ENCODE results near the gene DHH. TPM values are rescaled to one million over a fixed set of nuclear protein-coding genes. Genes with fewer than 3 reads are reported as not detected.

DHH gene
- total RNA-seq, 1 experiment from 2014 or later, result 0.04 TPM

DNA sequence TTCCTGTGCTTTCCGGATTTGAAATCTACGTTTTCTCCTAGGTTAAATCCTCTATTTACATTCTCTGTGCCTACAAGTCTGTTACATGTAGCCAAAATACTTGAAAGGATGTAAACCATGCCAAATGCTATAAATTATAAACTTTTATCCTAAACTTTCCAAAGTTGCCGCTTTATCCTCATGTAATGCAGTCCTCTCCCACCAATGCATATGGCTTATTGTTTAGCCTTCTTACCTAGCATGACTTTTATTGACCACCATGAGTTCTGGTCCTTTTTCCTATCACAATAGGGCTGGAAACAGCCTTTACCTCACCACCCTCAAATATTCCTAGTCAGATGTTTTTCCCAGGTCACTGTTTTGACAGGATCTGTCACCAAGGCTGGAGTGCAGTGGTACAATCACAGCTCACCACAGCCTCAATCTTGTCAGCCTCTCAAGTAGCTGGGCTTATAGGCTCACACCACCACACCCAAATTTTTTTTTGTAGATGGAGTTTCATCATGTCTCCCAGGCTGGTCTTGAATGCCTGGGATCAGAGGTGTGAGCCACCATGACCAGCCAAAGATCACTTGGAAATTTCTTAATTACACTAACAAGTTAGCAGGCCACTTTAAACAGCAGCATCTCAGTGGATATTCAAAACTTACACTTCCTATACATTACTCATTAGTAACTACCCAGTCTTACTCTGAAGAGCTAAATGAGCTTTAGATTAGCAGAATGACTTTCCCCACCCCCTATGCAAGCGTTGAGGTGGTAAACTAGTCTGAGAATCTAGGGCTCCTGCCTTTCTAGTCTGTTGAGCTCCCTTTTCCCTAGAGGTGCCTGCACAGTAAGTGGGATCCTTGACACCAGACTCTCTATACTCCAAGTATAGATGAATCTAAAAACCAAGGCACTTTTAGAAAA is 32.5 kb upstream of the DHH start:
- peak in 1 of 2 experiments; percentile 41 for DNase-seq
- H3K4me3 ChIP-seq, result no peak overlapping the region
- no peaks in the 10 kb centered on the region for H3K9me3 ChIP-seq (replicated peaks)
- peaks cover 38% of the 10 kb centered on the region for H3K36me3 ChIP-seq
- H3K27ac ChIP-seq, result no peak overlapping the region
- H3K4me1 ChIP-seq, result peaks cover 6% of the 10 kb centered on the region; the same call in 1 of the 2 replicates
- no peaks in the 10 kb centered on the region for H3K27me3 ChIP-seq

DNA sequence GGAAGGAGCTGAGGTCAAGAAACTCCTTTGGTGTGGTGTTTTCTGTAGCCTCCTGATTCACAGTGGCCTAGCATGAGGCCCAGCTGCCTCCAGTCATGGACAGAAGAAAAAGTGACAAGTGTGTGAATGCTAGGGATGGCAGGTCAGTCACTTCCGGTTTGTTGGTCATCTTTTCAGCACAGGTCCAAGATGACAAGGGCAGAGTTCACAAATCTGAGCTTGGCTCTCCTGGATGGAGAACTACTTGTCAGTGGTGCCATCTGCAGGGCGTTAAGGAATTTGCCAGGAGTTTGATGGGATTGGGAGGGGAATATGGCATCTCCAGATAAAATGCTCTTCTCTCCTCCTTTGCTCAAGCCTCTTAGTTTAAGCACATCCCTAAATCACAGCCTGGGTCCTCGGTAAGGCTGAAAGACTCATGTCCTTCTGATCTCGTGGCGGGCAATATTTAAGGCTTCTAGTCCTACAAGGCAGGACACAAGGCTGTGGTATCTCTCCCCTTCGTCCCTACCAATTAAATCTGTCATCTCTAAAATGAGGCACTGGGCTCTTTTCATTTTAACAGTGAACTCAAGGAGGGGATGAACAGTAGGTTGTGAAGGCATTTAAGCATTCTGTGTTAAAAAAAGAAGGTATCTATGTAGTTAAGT is 26.6 kb upstream of the DHH start:
- Histone ChIP-seq H3K4me3 (no peak overlapping the region), H3K36me3 (no peaks in the 10 kb centered on the region), H3K4me1 (no peaks in the 10 kb centered on the region), H3K9me3 (replicated peaks) (no peaks in the 10 kb centered on the region), H3K27me3 (peaks cover 3% of the 10 kb centered on the region), H3K27ac (no peak overlapping the region)
- peak; percentile 59 to 79 for DNase-seq

DNA sequence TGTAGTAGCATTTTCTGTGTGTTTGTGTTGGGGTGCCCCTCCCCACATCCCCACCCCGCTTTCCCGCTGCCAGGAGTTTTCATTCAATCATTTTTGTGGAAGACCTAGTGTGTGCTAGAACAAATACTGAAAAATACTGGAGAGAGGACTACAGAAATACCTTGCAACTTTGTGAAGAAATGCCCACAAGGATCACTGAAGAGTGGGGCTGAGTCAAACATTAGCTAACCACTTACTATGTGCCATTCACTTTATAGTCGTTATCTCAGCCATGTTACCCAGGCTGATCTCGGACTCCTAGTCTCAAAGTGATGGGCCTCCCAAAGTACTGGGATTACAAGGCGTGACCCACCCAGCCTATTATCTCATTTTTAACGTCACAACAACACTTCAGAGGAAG is 16.6 kb upstream of the DHH start:
- H3K4me1 ChIP-seq, result peaks cover 4% of the 10 kb centered on the region
- H3K27ac ChIP-seq, result no peak overlapping the region
- 0 out of 2 replicates have a peak, but pooled peaks cover 3% of the 10 kb centered on the region for H3K9me3 ChIP-seq (replicated peaks)
- no peaks in the 10 kb centered on the region for H3K27me3 ChIP-seq
- DNase-seq, result no peak
- peak overlapping the region; percentile 70 for H3K4me3 ChIP-seq
- H3K36me3 ChIP-seq, result no peaks in the 10 kb centered on the region

DNA sequence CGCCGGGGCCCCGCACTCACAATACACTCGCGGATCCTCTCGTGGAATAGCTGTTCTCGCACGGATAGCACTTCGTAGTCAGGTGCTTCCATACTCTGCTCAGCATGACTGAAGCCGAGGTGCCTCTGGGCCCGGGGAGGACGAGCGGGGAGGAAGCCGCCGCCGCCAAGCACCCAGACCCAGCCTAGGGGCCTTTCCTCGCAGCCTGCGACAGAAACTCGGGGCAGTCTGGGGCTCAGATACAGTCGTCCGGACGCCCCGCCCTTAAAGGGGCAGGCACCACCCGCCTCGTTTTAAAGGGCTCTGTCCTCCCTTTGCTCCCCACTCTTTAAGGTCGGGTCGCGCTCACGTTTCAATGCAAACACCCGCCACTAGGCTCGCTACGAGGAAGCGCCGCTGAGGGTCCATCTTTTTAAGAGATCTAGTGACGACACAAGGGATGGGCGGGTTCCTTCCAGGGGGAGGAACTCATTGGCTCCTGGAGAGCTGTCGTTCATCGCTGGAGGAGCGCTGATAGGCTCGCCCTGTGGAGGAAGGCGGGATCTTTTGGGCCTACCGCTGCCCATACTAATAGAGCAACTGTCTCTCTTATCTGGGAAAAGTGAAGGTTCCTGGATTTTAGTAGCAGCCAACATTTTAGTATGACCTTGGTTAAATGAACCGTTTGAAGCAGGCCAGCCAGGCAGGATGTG is 16.0 kb upstream of the DHH start, which contains the start of gene LMBR1L:
Gene LMBR1L (minus strand): TSS at position 384 of the 692 bp plus-strand sequence. CDS start 292 bp downstream, at position 92.
- no peak within 1 kb of the TSS for H3K27ac ChIP-seq
- peak within 1 kb of the TSS; percentile 70 for H3K4me3 ChIP-seq
- H3K9me3 ChIP-seq (replicated peaks), result 0 out of 2 replicates have a peak, but pooled peaks cover 3% of the 10 kb centered on the region
- peak; percentile 99 to 100 for DNase-seq
- H3K36me3 ChIP-seq, result no peaks in the 10 kb centered on the region
- H3K4me1 ChIP-seq, result peaks cover 4% of the 10 kb centered on the region
- no peaks in the 10 kb centered on the region for H3K27me3 ChIP-seq

DNA sequence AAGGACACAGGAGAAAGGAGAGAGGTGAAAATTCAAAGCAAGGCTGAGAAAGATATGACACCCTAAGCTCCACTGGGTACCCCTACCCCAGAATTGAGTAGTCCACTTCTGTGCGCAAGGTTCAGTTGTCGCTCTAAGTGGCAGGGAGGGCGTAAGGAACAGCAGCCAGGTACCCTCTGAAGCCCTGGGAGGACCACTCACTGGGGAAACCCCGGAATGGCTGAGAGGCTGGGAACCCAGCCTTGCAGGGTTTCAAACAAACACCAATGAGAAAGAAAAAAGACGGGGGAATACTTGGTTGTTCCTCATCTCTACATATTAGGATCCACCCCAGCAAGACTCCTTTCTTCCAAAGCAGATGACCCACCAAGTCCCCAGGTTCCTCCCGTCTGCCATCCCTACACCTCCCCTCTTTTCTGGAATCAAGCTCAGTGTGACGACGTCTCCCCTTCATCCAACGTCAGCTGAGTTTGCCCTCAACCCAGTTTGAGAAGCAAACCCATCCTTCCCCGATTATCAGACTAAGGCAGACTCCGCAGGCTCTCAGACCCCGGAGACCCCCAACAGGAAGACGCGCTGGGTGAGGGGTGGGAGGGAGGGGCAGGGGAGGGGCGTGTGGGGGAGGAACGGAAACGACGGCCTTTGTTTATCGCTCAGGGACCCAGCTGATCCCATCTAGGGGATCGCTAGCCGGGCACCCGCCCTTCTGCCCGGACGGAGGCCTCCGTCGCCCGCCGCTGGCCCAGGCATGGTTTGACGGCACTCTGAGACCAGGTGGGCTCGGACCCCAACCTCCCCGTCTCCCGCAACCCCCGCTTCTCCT is 15.3 kb upstream of the DHH start:
- H3K9me3 ChIP-seq (replicated peaks), result 0 out of 2 replicates have a peak, but pooled peaks cover 3% of the 10 kb centered on the region
- H3K36me3 ChIP-seq, result no peaks in the 10 kb centered on the region
- H3K4me1 ChIP-seq, result peaks cover 4% of the 10 kb centered on the region
- H3K27ac ChIP-seq, result no peak overlapping the region
- DNase-seq, result no peak
- no peaks in the 10 kb centered on the region for H3K27me3 ChIP-seq
- peak overlapping the region; percentile 70 for H3K4me3 ChIP-seq

DNA sequence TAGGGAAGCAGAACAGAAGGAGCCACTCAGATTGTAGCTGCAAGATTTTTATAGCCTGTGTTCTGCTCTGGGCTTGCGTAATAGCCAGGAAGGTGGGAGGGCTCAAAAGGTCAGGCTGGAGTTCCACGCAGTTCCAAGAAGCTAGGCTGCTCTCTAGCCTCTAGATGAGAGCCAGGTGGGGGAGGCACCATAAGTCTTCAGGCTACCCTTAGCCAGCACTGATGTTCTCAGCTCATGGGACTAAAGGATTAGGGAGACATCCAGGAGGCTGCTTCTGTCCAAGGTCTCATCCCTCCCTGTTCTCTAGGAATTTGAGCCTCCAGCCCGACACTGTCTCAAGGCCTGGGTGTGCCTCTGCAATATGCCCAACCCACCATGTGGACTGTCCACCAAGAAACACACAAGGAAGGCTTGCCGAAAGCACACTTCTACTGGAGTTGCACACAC is 14.4 kb upstream of the DHH start:
- Histone ChIP-seq H3K36me3 (no peaks in the 10 kb centered on the region), H3K9me3 (replicated peaks) (0 out of 2 replicates have a peak, but pooled peaks cover 3% of the 10 kb centered on the region), H3K27ac (no peak overlapping the region), H3K4me1 (peaks cover 4% of the 10 kb centered on the region), H3K27me3 (no peaks in the 10 kb centered on the region), H3K4me3 (no peak overlapping the region)
- no peak for DNase-seq

DNA sequence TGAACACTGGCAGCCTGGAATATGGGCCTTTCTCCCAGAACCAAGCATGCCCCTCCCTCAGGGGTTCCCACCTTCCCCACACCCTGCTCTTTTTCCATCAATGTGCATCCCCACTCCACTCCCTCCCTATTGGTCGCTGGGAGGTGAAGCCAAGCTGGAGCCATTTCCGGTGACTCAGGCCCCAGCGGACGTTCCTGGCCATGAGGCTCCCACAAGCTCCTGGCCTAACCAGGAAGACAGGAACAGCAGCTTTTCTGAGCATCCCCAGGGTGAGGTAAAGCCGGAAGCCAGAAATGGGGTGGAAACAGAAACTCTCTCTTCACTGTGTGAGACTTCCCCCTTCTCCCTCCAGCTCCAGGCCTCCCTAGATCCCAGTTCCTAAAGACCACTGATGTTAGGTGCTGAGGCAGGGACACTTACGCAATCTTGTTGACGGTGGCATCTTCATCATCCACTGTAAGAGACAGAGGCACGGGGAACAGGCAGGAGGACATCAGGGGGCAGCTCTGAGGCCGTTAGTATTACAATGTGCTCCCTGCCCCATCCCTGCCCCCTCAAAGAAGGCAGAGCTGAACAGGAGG is 11.0 kb upstream of the DHH start:
- DNase-seq, result no peak
- Histone ChIP-seq H3K27ac (no peak overlapping the region), H3K36me3 (no peaks in the 10 kb centered on the region)

DNA sequence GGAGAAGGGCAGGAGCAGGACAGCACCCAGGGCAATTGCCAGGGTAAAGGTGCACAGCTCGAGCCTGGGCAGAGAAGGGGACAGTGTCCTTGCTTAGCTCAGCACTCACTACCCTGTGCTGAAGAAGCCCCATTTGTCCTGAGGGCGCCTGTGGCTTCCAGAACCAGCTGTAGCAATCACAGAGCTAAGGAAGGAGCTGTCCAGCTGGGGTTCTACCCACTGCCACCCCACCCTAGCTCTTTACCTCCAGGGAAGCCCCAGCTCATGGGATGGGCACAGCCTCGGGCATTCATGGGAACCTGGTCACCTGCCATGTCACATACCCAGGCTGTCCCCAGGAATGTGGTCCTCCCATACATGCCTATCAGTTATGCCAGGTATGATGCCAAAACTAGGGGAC is 10.2 kb upstream of the DHH start:
- H3K36me3 ChIP-seq, result no peaks in the 10 kb centered on the region
- H3K4me3 ChIP-seq, result no peak overlapping the region
- H3K9me3 ChIP-seq (replicated peaks), result no peaks in the 10 kb centered on the region

More for the DNA sequence above, 11.0 kb upstream of the DHH start:
- Histone ChIP-seq H3K4me3 (no peak overlapping the region), H3K9me3 (replicated peaks) (no peaks in the 10 kb centered on the region), H3K27me3 (no peaks in the 10 kb centered on the region), H3K4me1 (peaks cover 4% of the 10 kb centered on the region)

DNA sequence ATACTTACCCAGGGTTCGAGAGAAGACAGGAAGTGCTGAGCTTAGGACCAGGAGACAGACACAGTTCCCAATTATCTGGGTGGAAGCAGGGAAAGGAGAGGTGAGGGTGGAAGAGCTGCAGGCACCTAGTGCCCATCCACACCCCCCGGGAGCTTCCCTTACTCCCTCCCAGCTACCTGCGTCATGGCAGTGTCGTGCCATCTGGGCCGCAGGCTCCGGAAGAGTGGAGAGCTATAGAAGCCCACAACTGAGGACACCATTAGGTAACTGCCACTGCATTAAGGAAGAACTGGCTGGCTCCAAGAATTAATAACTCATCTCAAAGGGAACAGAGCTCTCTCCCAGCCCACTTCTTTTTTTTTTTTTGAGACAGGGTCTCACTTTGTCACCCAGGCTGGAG is 5.8 kb upstream of the DHH start:
- Histone ChIP-seq H3K27ac (no peak overlapping the region), H3K36me3 (0 out of 2 replicates have a peak, but pooled peaks cover 2% of the 10 kb centered on the region), H3K9me3 (replicated peaks) (no peaks in the 10 kb centered on the region), H3K27me3 (no peaks in the 10 kb centered on the region), H3K4me3 (no peak overlapping the region), H3K4me1 (no peaks in the 10 kb centered on the region)
- DNase-seq, result no peak

More for the DNA sequence above, 10.2 kb upstream of the DHH start:
- Histone ChIP-seq H3K27me3 (no peaks in the 10 kb centered on the region), H3K27ac (no peak overlapping the region), H3K4me1 (peaks cover 4% of the 10 kb centered on the region)
- DNase-seq, result no peak

DNA sequence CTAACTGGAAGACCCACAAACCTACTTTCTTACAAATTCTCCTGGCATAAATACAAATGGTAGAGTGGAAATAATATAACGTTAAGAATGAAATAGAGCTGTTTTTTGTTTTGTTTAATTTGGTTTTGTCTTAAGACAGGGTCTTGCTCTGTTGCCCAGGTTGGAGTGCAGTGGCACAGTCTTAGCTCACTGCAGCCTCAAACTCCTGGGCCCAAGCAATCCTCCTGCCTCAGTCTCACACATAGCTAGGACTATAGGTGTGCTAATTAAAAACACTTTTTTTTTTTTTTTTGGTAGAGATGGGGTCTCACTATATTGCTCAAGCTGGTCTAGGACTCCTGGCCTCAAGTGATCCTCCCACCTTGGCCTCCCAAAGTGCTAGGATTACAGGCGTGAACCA is 4.1 kb upstream of the DHH start:
- Histone ChIP-seq H3K27me3 (no peaks in the 10 kb centered on the region), H3K9me3 (replicated peaks) (no peaks in the 10 kb centered on the region), H3K27ac (no peak overlapping the region), H3K4me3 (no peak overlapping the region), H3K36me3 (0 out of 2 replicates have a peak, but pooled peaks cover 2% of the 10 kb centered on the region), H3K4me1 (no peaks in the 10 kb centered on the region)
- no peak for DNase-seq

DNA sequence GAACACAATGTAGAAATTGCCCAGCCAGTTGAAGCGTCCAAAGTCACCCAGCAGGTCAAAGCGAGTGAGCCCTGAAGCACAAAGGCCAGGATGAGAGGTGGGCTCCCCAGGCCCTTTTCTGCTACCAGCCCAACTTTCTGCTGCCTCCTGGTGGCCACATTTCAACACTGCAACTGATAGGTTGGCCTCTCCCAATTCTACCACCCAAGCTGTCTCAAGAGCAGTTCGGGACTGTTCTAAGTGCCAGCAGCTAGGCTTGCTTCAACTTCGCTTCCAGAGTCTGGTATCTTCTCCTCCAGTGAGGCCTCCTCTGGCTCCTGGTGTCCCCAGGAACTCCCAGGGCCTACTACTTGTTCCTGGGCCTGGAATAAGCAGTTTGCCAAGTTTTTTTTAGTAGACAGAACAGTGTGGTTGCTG is 3.4 kb upstream of the DHH start:
- no peaks in the 10 kb centered on the region for H3K9me3 ChIP-seq (replicated peaks)
- H3K27ac ChIP-seq, result no peak overlapping the region
- H3K4me3 ChIP-seq, result no peak overlapping the region
- no peaks in the 10 kb centered on the region for H3K4me1 ChIP-seq
- peak; percentile 68 to 89 for DNase-seq
- 0 out of 2 replicates have a peak, but pooled peaks cover 2% of the 10 kb centered on the region for H3K36me3 ChIP-seq
- no peaks in the 10 kb centered on the region for H3K27me3 ChIP-seq

DNA sequence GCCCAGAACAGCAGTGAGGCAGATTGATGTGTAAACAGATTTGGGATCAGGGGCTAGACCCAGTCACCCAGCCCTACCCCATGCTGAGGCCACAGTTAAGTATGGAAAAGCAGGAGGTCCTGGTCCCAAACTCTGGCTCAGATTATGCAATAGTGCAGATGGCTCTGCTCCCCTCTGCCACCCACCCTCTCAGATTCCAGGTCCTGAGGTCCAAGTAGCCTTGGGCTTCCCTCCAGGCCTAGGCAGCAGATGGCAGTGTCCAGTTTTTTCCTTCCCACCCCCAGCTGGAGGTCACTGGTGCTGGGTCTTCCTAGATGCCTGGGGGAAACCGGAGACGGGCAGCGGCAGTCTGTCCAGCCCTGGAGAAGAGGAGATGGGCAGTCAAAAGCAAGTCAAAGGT is 2.8 kb upstream of the DHH start:
- DNase-seq, result no peak
- Histone ChIP-seq H3K27me3 (no peaks in the 10 kb centered on the region), H3K9me3 (replicated peaks) (no peaks in the 10 kb centered on the region), H3K36me3 (0 out of 2 replicates have a peak, but pooled peaks cover 2% of the 10 kb centered on the region), H3K4me1 (no peaks in the 10 kb centered on the region), H3K4me3 (no peak overlapping the region), H3K27ac (no peak overlapping the region)

DNA sequence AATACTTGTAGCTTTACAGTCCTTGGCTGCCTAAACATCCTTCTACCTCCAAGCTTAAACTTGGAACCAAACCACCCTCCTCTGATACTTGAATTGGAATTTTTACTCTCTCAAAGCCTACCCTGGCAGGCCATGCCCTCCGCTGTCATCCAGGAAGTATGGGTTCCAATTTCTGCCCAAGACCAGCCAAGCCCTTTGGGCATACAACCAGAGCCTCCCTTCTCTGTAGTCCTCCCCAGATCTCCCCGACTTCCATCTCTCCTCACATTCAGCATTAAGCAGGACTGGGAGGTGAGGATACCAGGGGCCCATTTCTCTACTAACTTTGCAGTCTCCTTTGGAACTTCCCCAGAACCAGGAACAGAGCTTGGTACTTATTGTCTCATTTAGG is 369 bp upstream of the DHH start:
- no peaks in the 10 kb centered on the region for H3K4me1 ChIP-seq
- H3K27me3 ChIP-seq, result no peaks in the 10 kb centered on the region
- no peak overlapping the region for H3K4me3 ChIP-seq
- DNase-seq, result no peak
- H3K27ac ChIP-seq, result no peak overlapping the region
- H3K9me3 ChIP-seq (replicated peaks), result no peaks in the 10 kb centered on the region
- 0 out of 2 replicates have a peak, but pooled peaks cover 2% of the 10 kb centered on the region for H3K36me3 ChIP-seq
